Esophagus muscularis mucosa (tissue), 4 donors: Measurements from ENCODE around the gene SLC39A2. TPM values are rescaled to one million over a fixed set of nuclear protein-coding genes. Genes with fewer than 3 reads are reported as not detected.

Experiments used
- DNase-seq: peaks from one replicate; pipeline ENCODE4 v3.0.0-alpha.2; 2017; ENCODE audit errors: extremely low spot score
- H3K27ac ChIP-seq, 4 donors: fragments of 200-600 bp; sonication (generic); replicated peaks in 1 of 4; 1 replicate in 3 of 4; 2 replicates in 1 of 4; pipeline ENCODE4 v1.5.1; 2016 to 2019; ENCODE audit warnings: mild to moderate bottlenecking in 1 of 4
- H3K27me3 ChIP-seq, 4 donors: fragments of 200-600 bp; sonication (generic); one replicate each; pipeline versions ENCODE4 v1.5.1 to v1.6.0; 2016 to 2019
- H3K36me3 ChIP-seq, 4 donors: fragments of 200-600 bp; sonication (generic); one replicate each; pipeline ENCODE4 v1.5.1; 2016 to 2019
- H3K4me1 ChIP-seq, 4 donors: fragments of 200-600 bp; sonication (generic); one replicate each; pipeline ENCODE4 v1.5.1; 2016 to 2019
- H3K4me3 ChIP-seq, 4 donors: fragments of 200-600 bp; sonication (generic); 1 replicate in 2 of 4; 2 replicates in 2 of 4; pipeline ENCODE4 v1.5.1; 2016 to 2019; ENCODE audit warnings: mild to moderate bottlenecking in 4 of 4, moderate library complexity in 1 of 4
- H3K9me3 ChIP-seq, 4 donors: fragments of 200-600 bp; sonication (generic); 1 replicate in 3 of 4; 2 replicates in 1 of 4; pipeline ENCODE4 v1.5.1; 2016 to 2019
- EP300 ChIP-seq: sonication (generic); formaldehyde crosslinking; IDR thresholded peaks from one replicate; pipeline ENCODE4 v1.6.1; 2017; ENCODE audit warnings: antibody characterized with exemption
- POLR2A ChIP-seq: fragments of 450-650 bp; IDR thresholded peaks from one replicate; pipeline ENCODE4 v1.6.1; 2017; ENCODE audit warnings: antibody characterized with exemption, moderate library complexity, mild to moderate bottlenecking, low read depth
- POLR2AphosphoS5 ChIP-seq, 2 donors: sonication (generic); formaldehyde crosslinking; IDR thresholded peaks; one replicate each; pipeline ENCODE4 v1.6.1; 2017; ENCODE audit warnings: antibody characterized with exemption in 2 of 2
- WGBS: methylation state at CpG from one replicate; pipeline ENCODE4 v1.1.5; 2018; 5-methylcytosine and 5-hydroxymethylcytosine counted together
- intact Hi-C: fragments of 100-400 bp; cut with DNase I; formaldehyde crosslinking; loops from one replicate; pipeline ENCODE4 v1.15.1; 2023
- total RNA-seq, 4 donors: library from RNA; depleted of rRNA; stranded (reverse); fragments of >200 nt; gene quantifications; one replicate each; pipeline versions ENCODE4 v1.1.0 to v1.2.1, GENCODE V29; 2016
- TF ChIP-seq, protein P1 (sequence below), 3 experiments: fragments of 200-600 bp in 2 of 3; fragments of 450-650 bp in 1 of 3; sonication (generic) in 2 of 3; IDR thresholded peaks; one replicate each; pipeline ENCODE4 v1.5.1; 2017 to 2019; ENCODE audit warnings: antibody characterized with exemption in 3 of 3, mild to moderate bottlenecking in 2 of 3, moderate library complexity in 1 of 3

Gene SLC39A2
- total RNA-seq, 4 donors from 2014 or later = not detected

DNA sequence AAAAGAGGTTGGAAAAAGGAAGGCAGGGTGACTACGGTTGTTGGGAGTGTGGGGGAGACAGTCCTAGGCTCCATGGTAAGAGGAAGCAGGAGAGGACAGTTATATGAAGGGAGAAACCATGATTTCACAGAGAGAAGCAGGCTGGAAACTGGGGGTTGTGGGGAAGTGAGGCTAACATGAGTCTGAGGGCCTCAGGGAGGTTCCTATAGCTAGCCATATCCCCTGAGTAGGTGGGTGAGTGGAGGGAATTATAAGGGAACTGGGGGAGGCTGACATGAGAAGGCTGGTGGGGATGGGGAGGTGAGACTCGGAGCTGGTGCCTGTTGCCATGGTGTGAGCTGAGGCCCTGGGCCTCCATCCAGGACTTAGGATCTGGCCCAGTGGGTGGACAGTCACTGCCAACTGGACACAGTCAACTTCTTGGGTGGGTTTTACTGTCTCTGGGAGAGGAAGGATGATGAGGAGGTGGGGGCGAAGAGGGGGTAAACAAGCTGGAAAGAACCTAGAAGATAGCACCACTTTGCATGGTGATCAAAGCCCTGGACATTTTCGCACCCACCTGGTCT, 34.1 kb downstream of the SLC39A2 start:
- intact Hi-C loops = no loop called here
- TF ChIP-seq POLR2AphosphoS5 (IDR thresholded peaks at IDR 0.05) (no peak), EP300 (no peak), POLR2A (no peak)
- TF ChIP-seq, protein P1, sequence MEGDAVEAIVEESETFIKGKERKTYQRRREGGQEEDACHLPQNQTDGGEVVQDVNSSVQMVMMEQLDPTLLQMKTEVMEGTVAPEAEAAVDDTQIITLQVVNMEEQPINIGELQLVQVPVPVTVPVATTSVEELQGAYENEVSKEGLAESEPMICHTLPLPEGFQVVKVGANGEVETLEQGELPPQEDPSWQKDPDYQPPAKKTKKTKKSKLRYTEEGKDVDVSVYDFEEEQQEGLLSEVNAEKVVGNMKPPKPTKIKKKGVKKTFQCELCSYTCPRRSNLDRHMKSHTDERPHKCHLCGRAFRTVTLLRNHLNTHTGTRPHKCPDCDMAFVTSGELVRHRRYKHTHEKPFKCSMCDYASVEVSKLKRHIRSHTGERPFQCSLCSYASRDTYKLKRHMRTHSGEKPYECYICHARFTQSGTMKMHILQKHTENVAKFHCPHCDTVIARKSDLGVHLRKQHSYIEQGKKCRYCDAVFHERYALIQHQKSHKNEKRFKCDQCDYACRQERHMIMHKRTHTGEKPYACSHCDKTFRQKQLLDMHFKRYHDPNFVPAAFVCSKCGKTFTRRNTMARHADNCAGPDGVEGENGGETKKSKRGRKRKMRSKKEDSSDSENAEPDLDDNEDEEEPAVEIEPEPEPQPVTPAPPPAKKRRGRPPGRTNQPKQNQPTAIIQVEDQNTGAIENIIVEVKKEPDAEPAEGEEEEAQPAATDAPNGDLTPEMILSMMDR (IDR thresholded peaks at IDR 0.05) = no peak

DNA sequence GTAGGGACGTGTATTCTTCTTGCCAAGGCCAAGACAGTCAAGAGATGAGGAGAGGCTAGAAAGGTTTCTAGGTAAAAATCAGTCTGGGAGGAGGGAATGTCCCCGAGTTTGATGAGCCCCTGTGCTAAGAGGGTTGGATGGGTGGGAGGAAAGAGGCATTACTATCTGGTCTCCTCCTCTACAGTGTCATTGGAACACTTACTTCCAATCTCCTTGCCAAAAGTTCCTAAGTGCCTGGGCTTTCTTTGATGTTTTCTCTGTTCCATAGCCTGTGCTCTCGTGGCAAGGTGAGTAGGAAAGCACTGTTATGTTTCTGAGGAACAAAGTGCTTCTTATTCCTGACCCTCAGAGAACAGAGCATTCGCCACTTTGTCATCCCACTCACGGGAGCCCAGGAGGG, 35.6 kb downstream of the SLC39A2 start, which contains the start of gene RNASE13:
Gene RNASE13 (minus strand): TSS at position 101 of the 400 bp plus-strand sequence. CDS start 519 bp downstream, outside the sequence.
- Histone ChIP-seq H3K27me3 (no peaks in the 10 kb centered on the region), H3K4me3 (no peak within 1 kb of the TSS), H3K4me1 (peaks cover 18 to 23% (median 20%) of the 10 kb centered on the region in 4 donors), H3K27ac (no peak within 1 kb of the TSS), H3K36me3 (no peaks in the 10 kb centered on the region), H3K9me3 (no peaks in the 10 kb centered on the region)
- DNase-seq = no peak
- TF ChIP-seq, protein P1 (IDR thresholded peaks at IDR 0.05) = no peak
- TF ChIP-seq EP300 = no peak
- no peak for TF ChIP-seq POLR2A
- TF ChIP-seq POLR2AphosphoS5 (IDR thresholded peaks at IDR 0.05) = no peak
- intact Hi-C loops = no loop called here
- 87% methylated on average over 5 of the region's 5 CpGs for WGBS

More for the DNA sequence above, 34.1 kb downstream of the SLC39A2 start:
- no peak for DNase-seq
- Histone ChIP-seq H3K27me3 (no peaks in the 10 kb centered on the region), H3K36me3 (no peaks in the 10 kb centered on the region), H3K4me1 (peaks cover 3 to 8% (median 5%) of the 10 kb centered on the region in 4 donors), H3K4me3 (no peak overlapping the region), H3K9me3 (no peaks in the 10 kb centered on the region), H3K27ac (no peak overlapping the region)
- WGBS = 84% methylated on average over 4 of the region's 4 CpGs

DNA sequence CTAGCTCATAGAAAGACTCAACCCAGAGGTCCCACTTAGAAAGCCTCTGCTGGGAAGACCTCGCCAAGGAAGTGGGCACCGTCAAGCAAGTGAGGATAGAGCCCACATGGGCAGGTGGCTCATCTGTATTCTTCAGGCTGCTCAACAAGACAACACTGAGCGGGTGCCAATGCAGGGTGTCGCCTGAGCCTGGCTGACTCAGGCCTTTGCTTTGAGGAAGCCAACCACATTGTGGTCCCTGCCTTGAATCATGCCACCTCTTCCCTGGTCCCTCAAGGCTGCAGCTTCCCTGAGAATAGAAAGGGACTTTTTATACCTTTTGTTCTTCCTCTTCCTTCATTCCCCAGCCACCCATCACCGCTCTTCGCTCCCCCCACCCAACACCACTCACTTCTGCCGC, 37.7 kb downstream of the SLC39A2 start:
- intact Hi-C loops = no loop called here
- 88% methylated on average over 7 of the region's 7 CpGs for WGBS
- no peaks in the 10 kb centered on the region for H3K36me3 ChIP-seq
- peaks cover 22 to 28% (median 27%) of the 10 kb centered on the region in 4 donors for H3K4me1 ChIP-seq
- H3K4me3 ChIP-seq = no peak overlapping the region
- no peaks in the 10 kb centered on the region for H3K27me3 ChIP-seq
- TF ChIP-seq POLR2A (no peak), POLR2AphosphoS5 (IDR thresholded peaks at IDR 0.05) (no peak), EP300 (no peak)
- TF ChIP-seq, protein P1 (IDR thresholded peaks at IDR 0.05) = no peak
- no peak overlapping the region for H3K27ac ChIP-seq
- no peaks in the 10 kb centered on the region for H3K9me3 ChIP-seq
- DNase-seq = no peak

DNA sequence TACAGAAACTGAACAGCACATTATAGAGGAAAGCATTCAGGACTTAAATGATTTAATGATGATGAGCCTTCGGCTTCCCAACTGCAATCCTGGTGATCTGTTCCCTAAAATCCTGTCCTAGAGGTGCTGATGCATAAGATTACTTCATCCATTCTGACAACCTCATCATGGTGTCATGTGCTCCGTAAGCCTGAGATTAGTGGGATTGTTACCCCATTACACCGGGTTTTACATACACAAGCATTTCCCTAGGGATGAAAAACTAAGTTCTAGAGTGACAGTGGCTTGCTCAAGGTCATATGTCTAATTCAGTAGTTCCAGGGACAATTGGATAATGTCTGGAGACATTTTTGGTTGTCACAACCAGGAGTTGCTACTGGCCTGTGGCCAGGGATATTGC, 38.1 kb downstream of the SLC39A2 start:
- Histone ChIP-seq H3K4me1 (peaks cover 22 to 28% (median 27%) of the 10 kb centered on the region in 4 donors), H3K27ac (no peak overlapping the region), H3K27me3 (no peaks in the 10 kb centered on the region), H3K9me3 (no peaks in the 10 kb centered on the region), H3K4me3 (no peak overlapping the region), H3K36me3 (no peaks in the 10 kb centered on the region)
- 93% methylated on average over 3 of the region's 3 CpGs for WGBS
- intact Hi-C loops = no loop called here
- no peak for DNase-seq
- TF ChIP-seq, protein P1 (IDR thresholded peaks at IDR 0.05) = no peak
